NCI-H128 (cell line): ENCODE data around the gene FBXO36.
"Not testable (repeated sequence)": the region's sequence is repeated elsewhere in the genome, so short reads cannot be mapped to it uniquely, and the experiment has no call there.

Experiments used
- DNase-seq: peaks from one replicate; lab custom pipeline; 2025; ENCODE audit not compliant: unreplicated experiment; lab: John Stamatoyannopoulos, UW

FBXO36 gene

GRCh38 chr2:229922449-229923386 lies at the start of gene FBXO36:
TSS of gene FBXO36 (plus strand) at chr2:229922503. CDS start at chr2:229922514, 11 bp downstream.
- no peak for DNase-seq

- DNase-seq, result no peak
Measured at GRCh38 chr2:229873123-229873581, 49.2 kb upstream of the FBXO36 start.

GRCh38 chr2:229874647-229875046 lies 47.7 kb upstream of the FBXO36 start:
- no peak for DNase-seq

GRCh38 chr2:229875549-229875948 lies 46.8 kb upstream of the FBXO36 start:
- no peak for DNase-seq

- no peak for DNase-seq
Measured at GRCh38 chr2:229879191-229879950, 42.9 kb upstream of the FBXO36 start.

GRCh38 chr2:229880892-229881586 lies 41.3 kb upstream of the FBXO36 start:
- no peak for DNase-seq

GRCh38 chr2:229882583-229882982 lies 39.7 kb upstream of the FBXO36 start:
- DNase-seq, result no peak

- no peak for DNase-seq
Measured at GRCh38 chr2:229884775-229885699, 37.3 kb upstream of the FBXO36 start.

GRCh38 chr2:229887441-229887840 lies 34.9 kb upstream of the FBXO36 start:
- DNase-seq, result no peak

GRCh38 chr2:229888031-229888430 lies 34.3 kb upstream of the FBXO36 start:
- DNase-seq, result no peak

GRCh38 chr2:229889023-229889422 lies 33.3 kb upstream of the FBXO36 start:
- no peak for DNase-seq

- no peak for DNase-seq
Measured at GRCh38 chr2:229896857-229897256, 25.4 kb upstream of the FBXO36 start.

- no peak for DNase-seq
Measured at GRCh38 chr2:229899604-229900003, 22.7 kb upstream of the FBXO36 start.

GRCh38 chr2:229900012-229900411 lies 22.3 kb upstream of the FBXO36 start:
- DNase-seq, result no peak

- not testable (repeated sequence) for DNase-seq
Measured at GRCh38 chr2:229900514-229900913, 21.8 kb upstream of the FBXO36 start.

- no peak for DNase-seq
Measured at GRCh38 chr2:229901819-229902218, 20.5 kb upstream of the FBXO36 start.

GRCh38 chr2:229903037-229903436 lies 19.3 kb upstream of the FBXO36 start:
- DNase-seq, result no peak

- no peak for DNase-seq
Measured at GRCh38 chr2:229905601-229906000, 16.7 kb upstream of the FBXO36 start.

- DNase-seq, result no peak
Measured at GRCh38 chr2:229909090-229909489, 13.2 kb upstream of the FBXO36 start.

- no peak for DNase-seq
Measured at GRCh38 chr2:229910147-229910831, 12.0 kb upstream of the FBXO36 start.
